Right ventricle myocardium inferior (tissue), 1 donor: ENCODE measurements around the gene USP40. TPM values are rescaled to one million over a fixed set of nuclear protein-coding genes. Genes with fewer than 3 reads are reported as not detected.

Experiments
- ATAC-seq: fragments of 200-7000 bp; cut with Tn5 transposase; one replicate; pipeline ENCODE4 v1.9.1; 2020; ENCODE audit warnings: mild to moderate bottlenecking, moderate library complexity
- DNase-seq: peaks from one replicate; pipeline ENCODE4 v3.0.0; 2021; ENCODE audit errors: missing footprints
- intact Hi-C: fragments of 100-400 bp; cut with DNase I; formaldehyde crosslinking; loops from one replicate; pipeline ENCODE4 v1.11.0; 2022
- total RNA-seq: library from RNA; stranded (reverse); fragmentation: NEBNext Ultra II Directional; extraction: Animal tissue kit (Norgen Biotek cat#: 25700); gene quantifications from one replicate; pipeline ENCODE4 v1.2.1, GENCODE V29; 2021
- donor health status: DM: no; HTN: yes; CAD: no; lungs with severe emphysema.

Gene USP40
- total RNA-seq, 1 donor from 2014 or later = 17.2 TPM

DNA sequence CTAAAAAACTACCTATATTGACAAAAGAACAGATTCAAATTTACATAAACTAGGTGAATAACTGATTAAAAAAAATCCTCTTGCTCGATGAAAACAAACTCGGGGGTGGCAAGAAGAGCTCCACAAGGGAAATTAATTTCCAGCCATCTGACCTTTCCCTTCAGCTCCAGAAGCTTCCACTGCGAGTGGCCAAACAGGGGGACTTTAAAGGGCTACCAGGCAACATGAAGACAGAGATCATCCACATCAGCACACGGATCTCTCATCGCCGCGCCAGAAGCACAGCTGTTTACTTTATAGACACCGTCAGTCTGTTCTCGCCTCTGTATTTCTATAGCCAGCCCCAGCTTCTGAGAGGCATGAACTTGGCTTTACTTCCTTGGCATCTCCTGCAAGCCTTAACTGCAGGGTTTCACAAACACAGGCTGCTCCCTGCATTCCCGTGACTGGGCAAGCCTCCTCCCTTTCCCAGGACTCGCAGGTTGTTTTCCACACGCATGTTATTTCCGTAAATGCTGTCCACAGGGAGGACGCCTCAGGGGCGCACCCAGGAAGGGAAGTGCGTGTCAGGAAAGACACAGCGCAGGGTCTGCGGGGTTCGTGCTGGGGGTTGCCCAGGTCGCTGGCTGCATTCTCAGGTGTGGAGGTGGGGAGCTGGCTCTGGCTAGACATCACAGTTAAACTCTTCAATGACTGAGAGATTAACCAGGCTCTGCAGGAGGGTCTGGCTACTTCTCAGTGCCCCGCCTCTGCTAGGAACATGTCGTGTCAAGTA is 85.0 kb downstream of the USP40 start:
- no peak for DNase-seq
- intact Hi-C loops = no loop called here
- ATAC-seq = no peak

DNA sequence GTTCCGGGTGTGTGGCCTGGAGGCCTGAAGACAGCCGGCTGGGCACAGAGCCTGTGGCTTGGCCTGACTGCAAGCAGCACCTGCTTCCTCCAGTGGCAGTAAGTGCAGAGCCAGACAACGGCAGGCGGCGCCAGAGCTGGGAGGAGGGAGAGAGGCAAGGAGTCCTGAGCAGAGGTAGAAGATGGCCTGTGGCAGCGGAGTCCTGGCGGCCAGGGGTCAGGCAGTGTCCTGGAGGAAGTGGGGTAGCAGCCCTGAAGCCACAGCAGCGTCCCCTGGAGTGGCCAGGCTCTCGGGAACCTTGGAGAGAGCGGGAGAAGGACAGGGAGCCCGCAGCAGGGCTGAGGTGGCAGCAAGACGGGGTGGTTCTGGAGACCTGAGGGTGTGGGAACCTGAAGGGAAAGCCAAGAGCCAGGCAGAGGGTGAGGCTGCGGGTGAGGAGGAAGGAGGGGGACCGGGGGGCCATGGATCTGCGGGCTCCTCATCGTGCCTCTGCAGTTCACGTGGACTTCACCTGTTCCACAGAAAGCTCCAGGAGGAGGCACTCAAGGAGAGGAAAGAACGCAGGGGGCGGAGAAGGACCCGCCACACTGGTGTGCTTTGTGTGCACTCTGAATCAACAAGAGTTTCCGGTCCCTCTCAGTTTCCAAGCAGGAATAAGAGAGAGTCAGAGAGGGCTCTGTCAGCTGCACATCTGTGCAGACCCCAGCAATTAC is 85.9 kb downstream of the USP40 start:
- no peak for DNase-seq
- ATAC-seq = no peak
- intact Hi-C loops = no loop called here

DNA sequence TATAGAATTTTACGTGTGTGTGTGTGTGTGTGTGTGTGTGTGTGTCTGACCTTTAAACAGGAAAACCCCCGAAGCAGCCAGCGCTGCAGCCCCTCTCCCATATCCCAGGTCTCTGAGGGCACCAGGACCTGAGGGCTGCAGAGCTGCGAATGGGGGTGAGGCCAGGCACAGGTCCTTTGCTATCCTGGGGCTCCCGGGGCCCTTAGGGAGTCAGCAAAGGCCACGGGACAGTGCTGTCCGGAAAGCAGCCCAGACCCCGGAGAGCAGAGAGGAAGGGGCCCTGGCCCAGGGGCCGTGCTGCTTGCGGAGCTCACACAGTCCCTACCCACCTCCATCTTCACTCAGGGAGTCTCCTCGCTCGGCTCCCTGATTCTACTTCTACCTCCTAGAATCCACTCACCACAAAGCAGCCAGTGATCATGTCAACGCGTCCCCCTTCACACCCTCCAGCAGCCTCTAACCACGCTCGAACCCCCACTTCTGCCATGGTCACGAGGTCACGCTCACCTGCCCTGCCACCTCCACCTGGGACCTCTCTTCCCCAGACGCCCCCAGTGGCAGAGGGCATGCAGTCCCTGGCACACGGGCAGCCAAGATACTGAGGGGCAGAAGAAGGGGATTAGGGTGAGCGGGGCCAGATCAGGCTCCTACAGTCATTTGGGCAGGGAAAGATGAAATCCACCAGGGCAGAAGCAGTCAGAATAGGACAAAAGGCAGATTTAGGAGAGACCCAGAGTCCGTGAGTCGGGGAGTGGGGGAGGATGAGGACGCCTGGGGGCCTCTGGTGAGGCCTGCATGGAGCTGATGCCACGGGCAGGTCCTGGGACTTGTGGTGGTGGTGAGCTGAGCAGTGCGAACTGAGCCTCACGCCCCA is 86.7 kb downstream of the USP40 start:
- no peak for DNase-seq
- ATAC-seq = peak; percentile 33
- intact Hi-C loops = no loop called here

DNA sequence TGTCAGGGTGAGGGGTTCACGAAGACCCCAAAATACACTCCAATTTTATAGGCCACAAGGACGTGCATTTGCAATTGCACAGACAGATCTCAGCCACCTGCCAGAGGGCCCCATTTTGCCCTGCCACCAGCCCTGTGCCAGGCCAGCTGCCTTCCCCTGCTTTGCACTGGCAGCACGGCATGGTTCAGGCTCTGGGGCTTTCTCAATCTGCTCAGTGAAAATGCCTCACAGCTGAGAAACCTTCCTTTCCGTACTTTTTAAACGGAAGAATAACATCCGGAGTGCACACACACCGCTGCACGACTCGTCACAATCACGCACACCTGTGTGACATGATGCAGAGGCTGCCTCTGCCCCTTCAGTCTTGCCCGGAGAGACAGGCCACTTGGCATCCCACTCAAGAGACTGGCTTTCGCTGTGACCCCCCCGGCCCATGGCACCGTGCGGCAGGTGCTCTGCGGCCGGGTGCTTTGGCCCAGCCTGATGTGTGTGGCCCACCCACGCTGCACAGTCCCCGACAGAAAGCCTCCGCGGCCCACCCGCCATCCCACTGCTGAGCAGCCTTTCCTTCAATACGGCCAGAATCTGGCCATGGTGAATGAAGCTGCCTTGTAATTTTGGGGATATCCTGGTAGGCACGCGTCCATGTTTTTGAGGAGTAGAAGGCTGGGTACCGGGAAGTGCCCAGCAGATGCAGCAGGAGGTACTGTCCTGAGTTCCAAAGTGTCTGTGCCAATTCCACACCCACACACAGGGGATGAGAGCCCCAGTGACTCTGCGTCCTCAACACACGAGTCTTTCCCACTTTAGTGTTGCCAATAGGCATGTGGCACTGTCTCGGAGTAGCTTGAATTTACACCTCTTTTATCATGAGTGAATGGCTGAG is 88.8 kb downstream of the USP40 start:
- DNase-seq (no peak), ATAC-seq (no peak)
- intact Hi-C loops = no loop called here

DNA sequence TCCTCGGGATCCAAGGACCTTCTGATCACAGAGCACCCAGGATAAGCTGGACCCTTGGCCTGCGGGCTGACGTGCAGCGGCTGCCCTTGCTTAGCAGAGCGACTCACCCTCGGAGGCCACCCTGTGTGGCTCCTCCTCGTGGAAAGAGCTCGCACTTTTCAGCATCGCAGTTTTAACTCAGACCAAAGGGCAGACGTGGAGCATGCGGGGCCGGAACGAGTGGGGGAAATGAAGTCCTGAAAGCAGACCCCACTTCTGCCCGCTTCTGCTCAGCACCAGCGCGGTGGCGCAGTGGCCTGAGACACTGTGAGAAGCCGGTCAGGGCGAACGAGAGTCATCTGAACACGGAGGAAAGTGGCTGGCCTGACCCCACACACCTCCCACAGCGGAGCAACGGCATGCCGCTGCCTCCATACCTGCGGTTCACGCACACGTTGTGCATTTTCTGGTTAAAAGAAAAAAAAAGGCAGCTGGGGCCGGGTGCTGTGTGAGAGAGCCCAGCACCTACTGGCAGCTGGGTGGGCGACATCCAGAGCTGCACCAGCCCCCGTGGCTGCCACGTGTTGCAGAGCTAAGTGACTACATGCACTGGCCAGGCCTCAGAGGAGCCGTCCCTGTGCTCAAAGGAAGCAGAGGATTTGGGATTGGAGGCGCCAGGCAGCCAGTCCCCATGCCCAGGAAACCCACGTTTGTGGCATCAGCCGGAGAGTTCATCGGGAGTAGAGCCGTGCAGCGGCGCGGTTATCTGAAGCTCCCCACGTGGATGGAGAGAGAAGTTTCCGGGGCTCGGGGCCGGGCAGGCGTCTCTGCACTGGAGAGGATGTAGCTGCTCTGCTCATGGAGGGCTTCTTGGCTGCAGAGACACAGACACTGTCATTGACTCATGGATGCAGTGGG is 89.7 kb downstream of the USP40 start:
- DNase-seq (no peak), ATAC-seq (no peak)
- intact Hi-C loops = no loop called here

DNA sequence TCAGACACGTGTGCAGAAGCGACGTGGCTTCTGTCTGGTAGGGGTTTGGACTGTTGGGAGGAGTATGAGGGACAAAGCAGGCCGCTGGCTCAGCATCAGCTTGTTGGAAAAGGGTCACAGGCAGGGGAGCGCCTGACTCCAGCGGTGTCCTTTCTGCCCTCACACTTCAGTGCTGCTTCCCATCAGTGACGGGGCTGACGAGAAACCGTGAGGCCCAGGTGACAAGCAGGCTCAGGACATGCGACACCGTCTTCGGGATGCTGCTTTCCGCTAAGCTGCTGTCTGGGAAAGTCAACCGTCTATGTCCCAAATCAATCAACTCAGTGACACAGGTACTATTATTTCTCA is 90.5 kb downstream of the USP40 start:
- intact Hi-C loops = no loop called here
- DNase-seq (no peak), ATAC-seq (no peak)

DNA sequence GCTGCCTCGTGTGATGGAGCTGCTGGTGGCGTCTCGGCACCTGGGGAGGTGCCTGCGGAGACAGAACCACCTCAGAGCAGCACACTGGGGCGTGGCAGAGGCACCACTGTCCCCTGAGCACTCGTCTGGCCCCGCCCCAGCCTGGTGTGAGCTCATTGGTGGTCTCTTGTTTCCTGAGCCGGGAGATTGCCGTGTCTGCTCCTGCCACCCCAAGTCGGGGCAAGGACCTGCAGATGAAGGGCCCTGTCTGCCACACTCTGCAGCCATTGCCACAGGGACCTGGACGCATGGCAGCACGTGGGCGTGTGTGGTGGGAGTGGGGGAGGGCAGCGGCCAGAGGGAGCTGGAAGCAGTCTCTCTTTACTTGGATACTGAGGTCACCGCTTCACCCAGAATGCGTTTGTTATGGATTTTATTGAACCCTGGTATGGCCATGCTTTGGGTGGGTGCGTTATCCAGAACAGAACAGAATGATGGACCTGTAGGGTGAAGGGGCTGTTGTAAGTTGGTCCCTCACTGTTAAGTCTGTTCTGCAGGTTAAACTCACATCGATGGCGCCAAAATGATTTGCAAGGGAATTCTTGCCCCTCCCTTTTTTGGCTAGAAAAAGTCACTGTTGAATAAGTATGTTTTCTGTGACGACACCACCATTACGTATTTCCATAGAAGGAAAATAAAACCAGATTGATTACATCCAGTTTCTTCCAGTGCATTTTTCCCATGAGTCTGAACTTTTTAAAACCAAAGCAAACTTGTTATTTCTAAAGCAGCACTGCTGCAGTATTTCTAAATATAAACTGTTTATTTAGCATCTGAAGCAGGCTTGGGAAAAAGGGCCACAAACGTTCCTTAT is 92.0 kb downstream of the USP40 start:
- no peak for DNase-seq
- intact Hi-C loops = no loop called here
- no peak for ATAC-seq

DNA sequence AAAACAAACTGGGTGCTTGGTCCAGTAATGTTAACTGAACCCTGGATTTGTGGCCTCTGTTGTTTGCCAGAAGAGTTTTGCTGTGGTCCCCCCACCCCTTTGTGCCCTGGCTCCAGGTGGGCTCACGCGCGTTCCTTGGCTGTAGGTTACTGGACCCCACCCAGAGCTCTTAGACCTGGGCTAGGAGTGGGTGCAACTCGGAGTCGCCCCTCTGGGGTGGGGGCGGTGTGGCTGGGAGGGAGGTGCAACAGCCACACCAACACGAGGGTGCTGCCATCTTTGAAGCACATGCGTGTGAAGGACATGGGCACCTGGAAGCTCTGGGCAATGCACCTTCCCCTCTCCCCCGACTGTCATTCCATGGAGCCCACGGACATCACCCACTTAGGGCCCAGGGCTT is 92.7 kb downstream of the USP40 start:
- intact Hi-C loops = no loop called here
- ATAC-seq (no peak), DNase-seq (no peak)

DNA sequence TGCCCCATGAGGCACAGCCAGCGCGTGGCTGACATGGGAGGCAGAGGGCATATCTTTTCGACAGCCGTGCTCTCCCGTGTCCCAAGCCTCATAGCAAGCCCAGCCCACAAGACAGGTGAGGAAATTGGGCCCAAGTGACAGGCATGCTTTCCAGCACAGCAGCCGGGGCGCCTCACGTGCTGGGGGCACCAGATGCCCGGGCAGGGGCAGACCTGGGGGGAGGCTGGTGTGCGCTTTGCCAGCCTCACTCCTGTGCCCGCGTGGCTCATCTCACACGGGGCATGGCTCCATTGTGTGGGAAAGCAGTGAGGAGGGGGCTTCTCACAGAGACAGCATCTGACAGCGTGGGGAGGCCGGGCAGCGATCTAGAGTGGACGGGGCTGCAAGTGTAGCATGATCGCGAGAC is 93.2 kb downstream of the USP40 start:
- intact Hi-C loops = no loop called here
- DNase-seq = no peak
- no peak for ATAC-seq

DNA sequence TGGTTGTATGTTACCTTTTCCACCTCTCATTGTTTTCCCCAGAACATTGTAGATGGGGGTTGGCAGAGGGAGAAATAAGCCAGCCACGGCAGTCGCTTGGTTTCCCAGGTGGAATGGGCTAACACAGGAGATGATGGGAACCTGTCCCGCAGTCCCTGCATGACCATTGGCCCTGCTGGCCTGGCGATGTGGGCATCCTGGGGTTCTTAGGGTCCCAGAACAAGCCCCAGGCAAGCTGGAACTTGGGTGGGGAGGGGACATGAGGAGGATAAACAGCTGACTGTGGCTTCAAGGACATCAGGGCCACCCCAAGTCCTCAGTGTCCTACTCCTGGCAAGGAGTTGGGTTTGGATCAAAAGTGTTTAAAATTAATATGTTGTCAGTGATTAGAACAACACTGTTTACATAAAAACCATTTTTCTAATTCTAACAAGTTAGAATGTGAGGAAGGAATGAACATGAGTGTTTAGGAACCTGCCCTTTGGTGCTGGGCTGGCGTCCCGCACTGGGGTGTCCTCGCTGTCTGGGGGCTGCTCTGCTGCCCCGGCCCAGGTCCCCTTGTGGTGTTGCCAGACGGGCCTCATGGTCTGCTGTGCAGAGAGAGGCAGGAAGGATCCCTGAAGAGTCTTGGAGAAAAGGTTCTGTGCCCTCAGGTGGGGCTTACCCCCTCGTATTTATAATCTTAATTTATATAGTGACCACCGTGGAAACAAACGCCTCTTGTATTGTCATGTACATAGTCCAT is 95.1 kb downstream of the USP40 start:
- ATAC-seq = no peak
- DNase-seq = no peak
- intact Hi-C loops = no loop called here

DNA sequence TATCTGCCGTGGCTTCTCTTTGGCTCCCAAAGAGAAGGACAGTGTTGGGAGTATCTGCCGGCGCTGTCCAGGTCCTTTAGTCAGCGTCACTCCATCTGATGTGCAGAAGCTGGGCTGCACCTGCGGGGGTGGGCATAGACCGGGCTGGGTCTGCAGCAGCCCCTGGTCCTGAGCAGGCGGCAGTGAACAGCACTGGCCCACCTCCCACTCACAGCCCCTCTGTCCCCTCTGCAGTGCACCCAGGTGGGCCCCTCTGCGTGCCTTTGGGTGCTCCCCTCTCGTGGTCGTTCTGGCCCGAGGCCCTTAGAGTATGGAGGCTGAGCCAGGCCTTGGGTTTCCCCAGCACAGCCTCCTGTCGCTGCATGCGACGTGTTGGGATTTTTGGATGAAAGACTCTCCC is 95.7 kb downstream of the USP40 start:
- ATAC-seq (no peak), DNase-seq (no peak)
- intact Hi-C loops = no loop called here

DNA sequence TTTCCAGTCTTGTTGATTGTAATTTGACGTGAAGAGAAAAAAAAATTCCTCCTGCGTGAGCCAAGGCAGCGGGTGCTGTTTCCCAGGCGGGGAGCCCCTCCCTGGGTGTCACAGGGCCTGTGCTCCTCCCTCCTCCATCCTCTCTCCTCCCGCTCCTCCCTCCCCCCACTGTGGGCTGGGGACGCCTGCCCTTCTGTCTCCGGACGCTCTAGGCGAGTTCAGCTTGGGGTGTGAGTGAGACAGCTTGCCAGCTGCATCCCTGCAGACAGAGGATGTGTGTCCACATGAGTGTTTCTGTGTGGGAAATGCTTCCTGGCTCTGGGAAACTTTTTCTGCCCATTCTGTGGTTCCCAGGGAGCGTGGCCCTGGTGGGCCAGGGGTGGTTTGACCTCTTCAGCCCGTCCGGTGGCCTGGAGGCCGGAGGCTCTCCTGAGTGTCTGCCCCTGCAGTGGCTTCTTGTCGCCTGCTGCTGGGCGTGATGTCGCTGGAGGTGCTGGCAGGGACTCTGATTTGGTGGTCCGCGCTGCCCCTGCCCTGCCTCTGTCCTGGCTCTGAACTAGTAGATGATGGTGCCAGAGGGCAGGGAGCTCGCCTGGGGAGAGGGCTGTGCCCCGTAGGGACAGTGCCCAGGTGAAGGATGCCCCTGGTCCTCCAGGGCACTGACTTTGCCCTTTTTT is 96.4 kb downstream of the USP40 start:
- intact Hi-C loops = no loop called here
- DNase-seq (peak; percentile 87), ATAC-seq (peak; percentile 86)

DNA sequence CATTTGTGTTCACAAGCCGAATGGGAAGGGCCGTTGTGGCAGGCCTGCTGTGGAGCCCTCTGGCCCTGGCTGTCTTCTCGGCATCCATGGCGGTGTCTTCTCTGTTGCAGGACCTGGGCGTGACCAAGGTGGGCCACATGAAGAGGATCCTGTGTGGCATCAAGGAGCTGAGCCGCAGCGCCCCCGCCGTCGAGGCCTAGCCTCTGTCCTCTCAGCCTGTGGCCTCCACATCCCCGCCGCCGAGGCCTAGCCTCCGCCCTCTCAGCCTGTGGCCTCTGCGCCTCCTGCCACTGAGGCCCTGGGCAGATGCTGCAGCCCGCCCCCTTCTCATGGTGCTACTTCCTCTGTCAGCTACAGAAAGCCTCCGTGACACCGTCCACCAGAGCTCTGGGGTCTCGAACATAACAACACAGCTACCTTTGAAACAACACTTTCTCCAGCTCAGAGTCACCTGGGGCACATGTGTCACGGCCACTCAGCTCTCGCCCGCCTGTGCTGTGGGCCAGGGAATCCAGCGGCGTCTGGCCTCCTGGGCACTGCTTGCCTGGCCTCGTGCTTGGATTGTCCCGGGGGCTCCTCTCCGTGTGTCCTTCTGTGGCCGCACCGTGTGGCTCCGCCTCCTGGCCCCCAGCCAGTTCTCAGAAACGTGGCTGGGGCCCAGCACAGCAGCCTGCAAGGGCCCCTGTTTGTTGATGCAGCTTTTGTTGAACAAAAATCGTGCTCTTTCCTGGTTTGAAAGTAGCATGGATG is 97.1 kb downstream of the USP40 start:
- no peak for DNase-seq
- intact Hi-C loops = no loop called here
- ATAC-seq = peak; percentile 67

DNA sequence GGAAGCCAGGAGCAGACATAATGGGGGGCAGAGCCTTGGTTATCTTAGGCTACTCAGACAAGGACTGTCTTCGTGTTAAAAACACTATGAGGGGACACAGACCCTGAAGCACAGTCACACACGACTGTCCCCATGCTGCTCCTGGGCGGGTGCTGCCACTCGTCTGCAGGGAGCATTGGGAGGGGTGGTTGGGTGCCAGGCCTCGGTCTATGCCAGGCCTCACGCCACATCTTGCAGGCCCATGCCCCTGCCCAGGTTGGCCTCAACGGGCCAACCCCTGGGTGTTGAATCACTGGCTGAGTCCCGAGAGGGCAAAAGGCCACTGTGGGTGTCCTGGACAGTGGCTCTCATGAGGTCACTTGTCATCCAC is 97.9 kb downstream of the USP40 start:
- intact Hi-C loops = no loop called here
- ATAC-seq = no peak

DNA sequence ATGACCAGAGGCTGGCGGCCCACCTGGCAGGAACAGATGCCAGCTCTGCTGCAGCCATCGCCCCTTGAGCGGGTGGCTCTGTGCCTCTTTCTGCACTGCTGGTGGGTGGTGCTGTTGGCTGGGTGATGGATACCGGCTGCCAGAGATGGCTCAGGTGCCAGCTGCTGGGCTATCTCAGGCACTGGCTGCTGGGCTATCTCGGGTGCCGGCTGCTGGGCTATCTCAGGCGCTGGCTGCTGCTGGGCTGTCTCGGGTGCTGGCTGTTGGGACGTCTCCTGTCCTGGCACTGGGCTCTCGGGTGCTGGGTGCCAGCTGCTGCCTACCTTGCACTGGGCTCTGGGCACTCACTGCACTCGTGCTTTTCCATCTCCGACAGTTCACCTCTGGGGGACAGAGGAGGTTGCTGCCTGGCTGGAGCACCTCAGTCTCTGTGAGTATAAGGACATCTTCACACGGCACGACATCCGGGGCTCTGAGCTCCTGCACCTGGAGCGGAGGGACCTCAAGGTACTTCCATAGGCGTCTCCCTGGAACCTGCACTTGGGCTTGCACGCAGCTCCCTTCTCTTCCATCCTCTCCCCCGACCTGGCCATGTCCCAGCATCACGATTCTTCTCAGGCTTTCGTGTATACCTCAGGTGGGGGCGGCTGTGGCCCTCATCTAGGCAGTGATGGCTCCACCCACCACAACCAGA is 98.4 kb downstream of the USP40 start:
- intact Hi-C loops = no loop called here
- DNase-seq (no peak), ATAC-seq (no peak)

More for the DNA sequence above, 97.9 kb downstream of the USP40 start:
- DNase-seq = no peak
